ENCODE measurements around the gene HCFC1R1.

DNA sequence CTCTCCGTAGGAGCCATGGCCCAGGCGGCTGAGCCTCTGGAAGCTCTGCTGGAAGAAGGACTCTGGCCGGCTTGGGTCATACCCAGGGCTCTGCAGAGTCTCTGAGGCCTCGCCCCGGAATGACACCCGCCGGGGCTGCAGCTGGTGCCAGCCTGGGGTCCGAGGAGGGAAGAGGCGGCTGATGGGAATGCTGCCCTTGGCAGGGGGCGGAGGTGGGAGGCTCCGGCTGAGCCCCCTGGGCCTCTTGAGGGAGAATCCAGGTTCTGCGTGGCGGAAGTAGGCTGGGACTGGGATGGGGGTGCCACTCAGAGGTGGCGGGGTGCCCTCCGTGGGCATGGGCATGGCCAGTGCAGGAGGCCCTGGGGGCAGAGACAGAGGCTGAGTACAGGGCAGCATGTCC, 47.1 kb downstream of the HCFC1R1 start:
- TF ChIP-seq CTCF (IDR thresholded peaks at IDR 0.05), result no peak
- TF ChIP-seq POLR2A (IDR thresholded peaks at IDR 0.05), result no peak
